Heart right ventricle (tissue), 16 donors: Measurements from ENCODE around the gene IGF2BP1. TPM values are rescaled to one million over a fixed set of nuclear protein-coding genes. Genes with fewer than 3 reads are reported as not detected.
A peak's percentile ranks its signal among the peaks of the same experiment; 100 is the strongest.
"Not testable (repeated sequence)": the region's sequence is repeated elsewhere in the genome, so short reads cannot be mapped to it uniquely, and the experiment has no call there.

ENCODE experiments used
- ATAC-seq, 8 donors: fragments of 200-7000 bp; cut with Tn5 transposase; one replicate each; pipeline ENCODE4 v1.9.1; 2020; ENCODE audit warnings: mild to moderate bottlenecking in 8 of 8, moderate library complexity in 8 of 8, moderate number of reproducible peaks in 1 of 8
- DNase-seq, 2 donors: peaks; one replicate each; pipeline ENCODE4 v3.0.0-alpha.2; 2020
- H3K27ac ChIP-seq, 10 donors: fragments of 200-600 bp; sonication (generic) in 2 of 10; one replicate each; pipeline versions ENCODE4 v1.5.0 to v1.8.0; 2020 to 2022; ENCODE audit warnings: mild to moderate bottlenecking in 3 of 10
- H3K27me3 ChIP-seq, 7 donors: fragments of 200-600 bp; one replicate each; pipeline ENCODE4 v1.8.0; 2021 to 2022; ENCODE audit warnings: mild to moderate bottlenecking in 2 of 7
- H3K36me3 ChIP-seq, 9 donors: fragments of 200-600 bp; sonication (generic) in 1 of 9; one replicate each; pipeline versions ENCODE4 v1.5.0 to v1.8.0; 2020 to 2022; ENCODE audit warnings: mild to moderate bottlenecking in 2 of 9
- H3K4me1 ChIP-seq, 9 donors: fragments of 200-600 bp; sonication (generic) in 1 of 9; one replicate each; pipeline versions ENCODE4 v1.5.0 to v1.8.0; 2020 to 2022; ENCODE audit warnings: mild to moderate bottlenecking in 4 of 9
- H3K4me3 ChIP-seq, 10 donors: fragments of 200-600 bp; sonication (generic) in 2 of 10; one replicate each; pipeline versions ENCODE4 v1.5.0 to v1.8.0; 2020 to 2022; ENCODE audit warnings: mild to moderate bottlenecking in 7 of 10, moderate library complexity in 2 of 10
- H3K9me3 ChIP-seq, 11 donors: fragments of 200-600 bp in 10 of 11; sonication (generic) in 2 of 11; one replicate each; pipeline versions ENCODE4 v1.5.0 to v1.8.0; 2013 to 2022; ENCODE audit warnings: mild to moderate bottlenecking in 2 of 11, control low read depth in 1 of 11, moderate library complexity in 1 of 11
- CTCF ChIP-seq, 9 donors: fragments of 200-600 bp; sonication (generic) in 2 of 9; IDR thresholded peaks; one replicate each; pipeline versions ENCODE4 v1.5.0 to v1.8.0; 2021 to 2022; ENCODE audit warnings: antibody characterized with exemption in 9 of 9, mild to moderate bottlenecking in 5 of 9, moderate library complexity in 1 of 9
- WGBS, 2 donors: extraction: QIAGEN DNeasy Blood & Tissue Kit; methylation state at CpG; one replicate each; pipeline ENCODE4 v1.1.7; 2013; ENCODE audit warnings: inconsistent platforms in 1 of 2; 5-methylcytosine and 5-hydroxymethylcytosine counted together
- intact Hi-C, 10 donors: fragments of 100-400 bp; cut with DNase I; formaldehyde crosslinking; loops; one replicate each; pipeline versions ENCODE4 v1.11.1 to v1.14.2; 2022
- polyA plus RNA-seq, 2 donors: library from polyadenylated mRNA; stranded (reverse); fragments of 200-250 nt; gene quantifications; one replicate each; pipeline ENCODE4 v1.2.3, GENCODE V29; 2013
- total RNA-seq, 10 donors: library from RNA; stranded (reverse); fragmentation: NEBNext Ultra II Directional in 3 of 10; extraction: Animal tissue kit (Norgen Biotek cat#: 25700) in 3 of 10; gene quantifications; one replicate each; pipeline versions ENCODE4 v1.2.1 to v1.2.4, GENCODE V29; 2021 to 2023
- donor health status: Arrhythmogenic right ventricular cardiomyopathy.
- donor health status: ischemic (EF 13 %, LVEDD 7.1; RV severe dilation, severe dysfunction).
- donor health status: healthy with polysubstance abuse.
- donor health status: DM: no; HTN: yes; CAD: no.
- donor health status: DM: no; HTN: no; CAD: no.
- donor health status: ischemic (EF 25% LVEDD 6.9; RV normal size, moderate dysfunction).
- donor health status: ischemic (EF 25% LVEDD 5.7; RV mildly dilated, moderate dysfunction).
- donor health status: healthy.
- donor health status: DM: yes; HTN: yes; CAD: no.
- donor health status: Ischemic cardiomyopathy.
- donor health status: ischemic (EF 35%, LVEDD 5.7; RV mildly dilated, moderate dysfunction).
- donor health status: nonischemic (EF 11% LVEDD 7.7; RV severe dilation, severe dysfunction).
- donor health status: DM: yes; HTN: yes; CAD: no.
- donor health status: PGD.
- donor health status: ischemic (EF 29% LVEDD 5.4; RV normal size, mild dysfunction).
- donor health status: nonischemic (EF 23%, LVEDD 6.1; RV moderate dilation, normal function).

IGF2BP1 gene
- total and polyA plus RNA-seq, 12 donors, result 0.01 TPM; not detected in 11

- DNase-seq (no peak), ATAC-seq (no peak)
- no peaks in the 10 kb centered on the region for H3K36me3 ChIP-seq
- no peak for TF ChIP-seq CTCF (IDR thresholded peaks at IDR 0.05)
- peaks cover 8 to 100% (median 100%) of the 10 kb centered on the region in 7 donors for H3K27me3 ChIP-seq
- WGBS, 2 donors, result 85 to 88% methylated on average over 2 of the region's 2 CpGs
- H3K27ac ChIP-seq, result no peak overlapping the region
- intact Hi-C loops, result no loop called here
- H3K4me3 ChIP-seq, result no peak overlapping the region
- no peaks in the 10 kb centered on the region for H3K9me3 ChIP-seq
- no peaks in the 10 kb centered on the region for H3K4me1 ChIP-seq
Observed at GRCh38 chr17:49005140-49005539, 8.0 kb downstream of the IGF2BP1 start.

DNA sequence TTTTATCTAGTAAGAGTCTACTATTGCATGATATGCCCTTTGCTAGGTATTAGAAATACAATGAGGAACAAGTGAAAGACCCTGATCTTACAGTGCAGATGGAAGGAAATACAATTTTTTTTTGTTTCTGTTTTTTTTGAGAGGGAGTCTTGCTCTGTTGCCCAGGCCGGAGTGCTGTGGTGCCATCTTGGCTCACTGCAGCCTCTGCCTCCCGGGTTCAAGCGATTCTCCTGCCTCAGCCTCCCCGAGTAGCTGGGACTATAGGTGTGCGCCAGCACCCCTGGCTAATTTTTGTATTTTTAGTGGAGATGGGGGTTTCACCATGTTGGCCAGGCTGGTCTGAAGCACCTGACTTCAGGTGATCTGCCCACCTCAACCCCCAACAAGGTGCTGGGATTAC is 11.7 kb downstream of the IGF2BP1 start:
- DNase-seq, ATAC-seq, intact Hi-C loops, H3K4me1 ChIP-seq, H3K27ac ChIP-seq, H3K36me3 ChIP-seq, H3K4me3 ChIP-seq, H3K9me3 ChIP-seq: not testable (repeated sequence)
- H3K27me3 ChIP-seq, result peaks cover 5 to 100% (median 99%) of the 10 kb centered on the region in 7 donors
- 94 to 98% methylated on average over 5 of the region's 5 CpGs for WGBS, 2 donors

GRCh38 chr17:49012769-49013255 is 15.6 kb downstream of the IGF2BP1 start:
- DNase-seq (no peak), ATAC-seq (no peak)
- no peak overlapping the region for H3K27ac ChIP-seq
- WGBS, 2 donors, result 65 to 71% methylated on average over 9 of the region's 9 CpGs
- TF ChIP-seq CTCF (IDR thresholded peaks at IDR 0.05), result no peak
- no peaks in the 10 kb centered on the region for H3K9me3 ChIP-seq
- intact Hi-C loops, result no loop called here
- H3K4me3 ChIP-seq, result no peak overlapping the region
- H3K4me1 ChIP-seq, result peaks cover 0 to 4% (median 0%) of the 10 kb centered on the region in 9 donors
- no peaks in the 10 kb centered on the region for H3K36me3 ChIP-seq
- peaks cover 6 to 99% (median 97%) of the 10 kb centered on the region in 7 donors for H3K27me3 ChIP-seq

GRCh38 chr17:49013311-49014213 is 16.4 kb downstream of the IGF2BP1 start:
- no peaks in the 10 kb centered on the region for H3K9me3 ChIP-seq
- intact Hi-C loops, result no loop called here
- H3K4me3 ChIP-seq, result no peak overlapping the region
- 31 to 36% methylated on average over 58 to 65 of the region's 65 CpGs for WGBS, 2 donors
- H3K36me3 ChIP-seq, result no peaks in the 10 kb centered on the region
- peaks cover 6 to 99% (median 97%) of the 10 kb centered on the region in 7 donors for H3K27me3 ChIP-seq
- DNase-seq, result no peak
- ATAC-seq, result peak in 1 of 8 donors; percentile 51
- peaks cover 0 to 4% (median 0%) of the 10 kb centered on the region in 9 donors for H3K4me1 ChIP-seq
- no peak overlapping the region for H3K27ac ChIP-seq
- TF ChIP-seq CTCF (IDR thresholded peaks at IDR 0.05), result no peak
